Activated T-cell treated with anti-CD3 and anti-CD28 coated beads for 1 hour (primary cell): Measurements from ENCODE around the gene CENPX.

Experiments used
- DNase-seq: peaks from one replicate; pipeline ENCODE4 v3.0.0-alpha.2; 2020; ENCODE audit warnings: low read depth

The CENPX gene

GRCh38 chr17:82022310-82022980, at the start of gene CENPX:
CENPX (minus strand) TSS chr17:82022878; CDS start chr17:82022861, 17 bp downstream.
- no peak for DNase-seq

- no peak for DNase-seq
Measured at GRCh38 chr17:82070611-82071010, 47.9 kb upstream of the CENPX start.

DNA sequence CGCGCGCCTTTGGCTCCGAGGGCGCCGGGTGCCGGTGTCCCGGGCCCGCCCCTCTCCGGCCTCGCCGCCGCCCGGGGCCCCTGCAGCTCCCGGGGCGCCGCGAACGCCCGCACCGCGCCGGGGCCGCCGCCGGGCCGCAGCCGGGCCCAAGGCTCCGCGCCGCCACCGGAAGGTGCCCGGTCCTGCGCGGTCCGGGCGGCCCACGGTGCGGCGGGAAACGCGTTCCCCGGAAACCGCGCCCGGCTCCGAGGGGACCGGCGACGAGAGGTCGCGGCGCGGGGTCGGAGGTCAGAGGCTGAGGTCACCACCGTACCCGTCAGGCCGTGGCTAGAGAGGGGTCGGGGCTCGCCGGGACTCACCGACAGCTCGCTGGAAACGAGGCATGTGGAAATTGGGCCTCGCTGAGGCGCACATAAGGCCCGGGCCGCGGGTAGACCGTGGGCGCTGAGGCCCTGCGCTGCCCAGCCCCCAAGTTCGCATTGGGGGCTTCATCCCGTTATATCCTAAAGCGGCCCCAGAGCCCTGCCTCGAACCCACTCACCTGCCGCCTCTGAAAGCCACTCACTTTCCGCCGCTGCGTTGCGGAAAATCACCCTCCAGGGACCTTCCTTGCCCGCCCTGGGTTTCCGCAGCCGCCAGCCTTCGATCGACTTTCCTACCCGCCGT, 43.1 kb upstream of the CENPX start, which contains the start of gene DUS1L:
TSS of gene DUS1L (minus strand) at position 167 of the 666 bp plus-strand sequence. CDS start 745 bp downstream, outside the sequence.
- DNase-seq = peak; percentile 66

DNA sequence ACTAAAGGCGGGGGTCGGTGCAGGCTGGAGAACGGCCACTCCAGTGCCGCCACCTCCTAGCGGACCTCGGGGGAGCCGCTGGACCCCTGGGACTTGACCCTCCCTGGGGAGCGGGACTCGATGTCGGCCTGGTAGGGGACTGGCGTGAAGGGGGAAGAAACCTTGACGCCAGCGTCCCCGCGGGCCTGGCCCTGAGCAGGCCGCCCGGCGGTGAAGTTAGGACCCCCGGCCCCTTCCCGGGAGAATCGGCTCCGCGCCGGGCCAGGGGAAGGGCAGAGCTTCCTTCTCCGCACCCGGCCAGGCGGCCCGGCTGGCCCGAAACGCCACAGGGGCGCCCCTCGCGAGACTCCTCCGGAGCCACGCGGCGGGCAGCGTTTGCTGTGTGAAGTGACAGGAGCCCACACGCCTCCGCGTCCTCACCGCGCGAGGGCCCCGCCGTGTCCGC, 42.5 kb upstream of the CENPX start:
- no peak for DNase-seq

DNA sequence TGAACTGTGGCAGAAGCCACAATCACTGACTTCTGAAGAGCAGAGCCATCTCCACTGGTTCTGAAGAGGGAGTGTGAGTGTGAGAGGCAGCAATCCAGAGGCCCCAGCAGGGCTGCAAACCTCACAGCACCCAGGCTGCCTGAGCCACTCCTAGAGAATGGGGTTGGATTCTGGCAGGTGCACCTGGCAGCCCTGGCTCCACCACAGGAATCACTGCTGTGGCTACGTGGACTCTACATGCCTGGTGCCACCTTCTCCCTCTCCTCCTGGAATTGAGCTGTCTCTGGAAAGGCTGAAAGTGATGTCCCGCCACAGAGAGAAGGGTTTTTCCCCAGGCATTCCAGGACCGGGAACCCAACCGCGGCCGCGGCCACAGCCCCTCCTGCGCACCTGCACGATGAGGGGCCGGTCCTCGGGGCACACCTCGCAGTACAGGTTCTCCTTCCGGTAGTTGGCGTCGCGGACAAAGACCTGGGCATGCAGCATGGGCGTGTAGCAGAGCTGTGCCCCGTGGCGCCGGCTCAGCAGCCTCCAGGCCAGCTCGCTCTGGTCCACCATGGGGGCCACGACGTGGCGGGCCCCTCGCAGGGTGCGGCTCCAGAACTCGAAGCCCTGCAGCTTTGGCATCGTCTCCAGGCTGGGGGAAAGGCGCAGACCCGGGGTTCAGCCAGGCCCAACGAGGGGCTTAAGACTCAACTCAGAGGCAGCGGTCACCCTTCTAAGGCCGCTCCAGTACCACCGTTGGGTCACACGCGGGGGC, 41.9 kb upstream of the CENPX start:
- no peak for DNase-seq

- no peak for DNase-seq
Measured at GRCh38 chr17:82063424-82064415, 41.0 kb upstream of the CENPX start.

DNA sequence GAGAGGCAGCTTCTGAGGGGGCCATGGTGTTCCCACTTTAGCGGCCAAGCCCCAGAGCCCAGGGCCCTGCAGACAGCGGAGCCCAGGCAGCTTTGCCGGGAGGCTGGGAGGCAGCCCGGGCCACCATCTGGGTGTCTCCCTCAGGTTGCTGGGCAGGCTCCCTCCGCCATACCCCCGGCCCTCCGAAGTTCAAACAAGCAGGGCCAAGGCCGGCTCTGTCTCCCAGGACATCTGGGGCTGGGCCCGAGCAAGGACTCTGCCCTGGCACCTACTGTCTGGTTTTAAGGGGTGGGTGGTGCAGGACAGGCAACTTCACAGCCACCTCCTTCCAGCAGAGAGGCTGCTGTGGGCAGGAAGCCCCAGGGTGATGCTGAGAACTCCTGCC, 40.3 kb upstream of the CENPX start:
- DNase-seq = no peak

GRCh38 chr17:82062076-82062983, 39.7 kb upstream of the CENPX start:
- DNase-seq = no peak

DNA sequence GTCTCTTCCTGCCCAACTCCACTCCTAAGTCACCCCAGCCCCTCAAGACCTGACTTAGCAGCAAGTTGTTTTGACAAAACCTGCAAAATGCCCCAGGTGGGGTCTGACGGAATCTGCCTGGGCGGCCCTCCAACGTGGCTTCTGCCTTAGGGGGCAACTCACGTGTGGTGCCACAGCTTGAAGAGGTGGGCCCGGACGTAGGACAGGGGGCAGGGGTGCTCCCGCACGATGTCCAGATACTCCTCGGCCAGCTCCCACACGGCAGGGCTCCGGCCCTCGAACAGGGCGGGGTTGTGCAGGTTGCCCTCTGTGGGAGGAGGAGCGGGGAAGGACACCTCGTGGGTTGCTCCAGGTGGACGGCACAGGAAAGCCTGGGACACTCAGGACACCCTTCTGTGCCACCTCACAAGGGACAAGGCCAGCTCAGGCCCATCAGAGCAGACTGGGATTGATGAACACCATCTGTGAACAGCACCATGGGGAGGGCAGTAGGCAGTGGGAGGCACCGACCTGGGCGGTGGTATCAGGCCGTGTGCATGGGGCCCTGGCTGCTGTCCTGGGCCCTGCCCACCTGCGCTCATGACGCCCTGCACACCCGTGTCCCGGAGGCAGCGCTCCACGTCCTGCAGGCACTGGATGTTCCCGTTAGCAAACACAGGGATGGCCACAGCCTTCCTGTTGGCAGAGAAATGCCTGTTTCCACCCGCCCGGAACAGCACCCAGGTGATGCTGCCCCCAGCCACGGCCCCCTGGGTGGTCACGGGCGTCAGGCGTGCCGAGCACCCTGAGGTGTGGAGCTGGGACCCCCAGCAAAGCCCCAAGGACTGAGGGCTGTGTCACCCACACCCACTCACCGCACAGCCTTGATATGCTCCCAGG, 38.6 kb upstream of the CENPX start:
- DNase-seq = no peak

DNA sequence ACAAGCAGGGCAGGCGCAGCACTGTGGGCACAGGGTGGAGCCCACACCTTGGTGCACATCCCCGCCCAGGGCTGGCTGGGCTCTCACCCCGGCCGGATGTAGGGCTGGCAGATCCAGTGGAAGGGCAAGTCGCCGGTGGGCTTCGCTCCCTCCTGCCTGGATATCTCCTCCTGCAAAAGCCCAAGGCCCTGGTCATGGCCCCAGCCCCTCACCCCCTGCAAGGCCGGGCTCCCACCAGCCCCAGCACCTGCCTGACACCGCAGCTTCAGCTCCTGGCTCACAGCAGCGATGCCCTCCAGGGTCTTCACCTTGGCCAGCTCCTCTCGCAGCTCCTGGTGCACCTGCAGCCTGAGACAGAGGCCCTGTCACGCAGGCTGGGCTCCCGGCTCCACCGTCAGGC, 37.9 kb upstream of the CENPX start:
- no peak for DNase-seq

DNA sequence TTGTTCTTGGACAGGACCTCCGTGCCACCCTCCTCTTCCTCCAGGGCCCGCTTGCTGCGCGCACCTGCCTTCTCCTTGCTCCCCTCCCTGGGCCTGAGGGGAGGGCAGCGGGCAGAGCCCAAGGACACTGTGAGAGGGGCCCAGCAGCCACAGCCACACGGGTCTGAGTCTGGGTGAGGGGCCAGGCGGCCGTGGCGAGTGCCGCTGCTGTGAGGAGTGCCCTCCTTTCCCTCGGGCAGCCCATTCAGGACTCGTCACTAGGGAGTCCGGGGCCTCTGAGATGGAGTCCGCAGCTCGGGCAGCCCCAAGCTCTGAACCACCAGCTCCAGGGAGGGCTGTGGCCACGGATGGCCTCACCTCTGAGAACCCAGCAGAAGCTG, 37.3 kb upstream of the CENPX start:
- DNase-seq = no peak

DNA sequence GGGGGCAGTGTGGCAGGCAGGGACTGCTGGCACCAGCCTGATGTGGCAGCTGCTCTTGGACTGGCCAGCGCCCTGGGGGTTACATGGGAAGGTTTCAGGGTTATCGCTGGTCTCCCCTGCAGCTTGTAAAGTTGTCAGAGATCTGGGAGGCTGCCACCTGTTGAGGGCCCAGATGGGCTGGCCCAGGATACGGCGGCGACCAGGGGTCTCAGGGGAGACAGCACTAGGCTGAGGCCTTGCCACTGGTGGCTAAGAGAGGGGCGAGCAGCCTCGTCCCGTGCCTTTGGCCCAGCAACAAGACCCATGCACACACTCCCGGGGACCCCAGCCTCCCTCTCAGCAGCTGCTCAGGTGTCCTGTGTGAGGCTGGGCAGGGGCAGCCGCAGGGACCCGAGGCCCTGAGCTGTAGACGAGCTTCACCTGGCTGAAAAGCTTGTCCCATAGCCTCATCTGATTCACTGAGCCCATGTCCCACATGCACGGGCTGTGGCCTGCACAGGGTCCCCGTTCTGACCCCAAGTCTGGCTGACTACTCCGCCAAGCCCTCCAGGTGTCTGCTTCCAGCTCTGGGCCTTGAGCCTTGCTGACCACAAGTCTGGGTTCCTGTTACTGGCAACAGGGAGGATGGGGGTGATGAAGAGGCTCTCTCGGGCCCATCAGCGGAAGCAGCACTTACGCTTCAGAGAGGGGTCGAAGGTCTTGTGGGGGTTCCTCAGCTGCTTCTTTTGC, 36.8 kb upstream of the CENPX start:
- DNase-seq = no peak

GRCh38 chr17:82058855-82059249, 36.2 kb upstream of the CENPX start:
- no peak for DNase-seq

GRCh38 chr17:82058230-82058854, 35.7 kb upstream of the CENPX start:
- no peak for DNase-seq

GRCh38 chr17:82056729-82057621, 34.3 kb upstream of the CENPX start:
- no peak for DNase-seq

- no peak for DNase-seq
Measured at GRCh38 chr17:82055965-82056728, 33.5 kb upstream of the CENPX start.
